ENCODE data around the gene COL6A2. TPM values are rescaled to one million over a fixed set of nuclear protein-coding genes. Genes with fewer than 3 reads are reported as not detected.
A peak's percentile ranks its signal among the peaks of the same experiment; 100 is the strongest.

The COL6A2 gene
- total and polyA plus RNA-seq, 2 experiments from 2014 or later: 650 to 1,939 TPM

GRCh38 chr21:46060596-46061061, 37.3 kb upstream of the COL6A2 start:
- peaks cover 29% of the 10 kb centered on the region for H3F3A ChIP-seq (ENCODE audit: insufficient read depth)
- no peak for TF ChIP-seq EZH2phosphoT487 (IDR thresholded peaks at IDR 0.05; ENCODE audit: insufficient read depth, low read depth)
- no peak for TF ChIP-seq EZH2 (IDR thresholded peaks at IDR 0.05; ENCODE audit: insufficient read depth, poor library complexity, severe bottlenecking)
- no peak overlapping the region for H3K4me3 ChIP-seq
- H3K9me2 ChIP-seq (ENCODE audit: insufficient read depth): no peaks in the 10 kb centered on the region
- H3K27me3 ChIP-seq (replicated peaks; ENCODE audit: insufficient read depth): no peaks in the 10 kb centered on the region
- no peaks in the 10 kb centered on the region for H3K36me3 ChIP-seq (ENCODE audit: low read depth)
- peak overlapping the region; percentile 96 for H3K27ac ChIP-seq
- DNase-seq: peak; percentile 100
- H3K4me1 ChIP-seq (ENCODE audit: insufficient read depth): peaks cover 36% of the 10 kb centered on the region
- peak overlapping the region; percentile 80 for H3K9ac ChIP-seq
- in situ Hi-C loops (cut with MboI): no loop called here
- H4K20me1 ChIP-seq (ENCODE audit: insufficient read depth): no peaks in the 10 kb centered on the region
- H3K79me2 ChIP-seq (ENCODE audit: insufficient read depth): no peaks in the 10 kb centered on the region
- WGBS, 2 experiments (ENCODE audit: low coverage in 1 of 2, low lambda C conversion rate in 2 of 2, missing lambda C conversion rate in 2 of 2): 0% methylated on average over 11 of the region's 11 CpGs
- no peak overlapping the region for H2AFZ ChIP-seq
- H3K9me3 ChIP-seq (ENCODE audit: low read depth): no peaks in the 10 kb centered on the region
- peak overlapping the region; percentile 55 for H3K4me2 ChIP-seq (ENCODE audit: unreplicated experiment)

- TF ChIP-seq EZH2phosphoT487 (IDR thresholded peaks at IDR 0.05; ENCODE audit: insufficient read depth, low read depth): no peak
- no peak for TF ChIP-seq EZH2 (IDR thresholded peaks at IDR 0.05; ENCODE audit: insufficient read depth, poor library complexity, severe bottlenecking)
- H3K9me2 ChIP-seq (ENCODE audit: insufficient read depth): no peaks in the 10 kb centered on the region
- H3K4me2 ChIP-seq (ENCODE audit: unreplicated experiment): peak overlapping the region; percentile 55
- H3F3A ChIP-seq (ENCODE audit: insufficient read depth): peaks cover 31% of the 10 kb centered on the region
- no peaks in the 10 kb centered on the region for H3K79me2 ChIP-seq (ENCODE audit: insufficient read depth)
- no peak overlapping the region for H2AFZ ChIP-seq
- peak overlapping the region; percentile 96 for H3K27ac ChIP-seq
- no peaks in the 10 kb centered on the region for H3K36me3 ChIP-seq (ENCODE audit: low read depth)
- WGBS, 2 experiments (ENCODE audit: low coverage in 1 of 2, low lambda C conversion rate in 2 of 2, missing lambda C conversion rate in 2 of 2): 34 to 37% methylated on average over 6 of the region's 6 CpGs
- H3K9me3 ChIP-seq (ENCODE audit: low read depth): no peaks in the 10 kb centered on the region
- H3K27me3 ChIP-seq (replicated peaks; ENCODE audit: insufficient read depth): no peaks in the 10 kb centered on the region
- H3K9ac ChIP-seq: peak overlapping the region; percentile 69
- H4K20me1 ChIP-seq (ENCODE audit: insufficient read depth): no peaks in the 10 kb centered on the region
- H3K4me3 ChIP-seq: no peak overlapping the region
- no peak for DNase-seq
- in situ Hi-C loops (cut with MboI): no loop called here
- peaks cover 36% of the 10 kb centered on the region for H3K4me1 ChIP-seq (ENCODE audit: insufficient read depth)
These were observed 36.8 kb upstream of the COL6A2 start for GRCh38 chr21:46061063-46061462.

GRCh38 chr21:46061518-46061917, 36.4 kb upstream of the COL6A2 start:
- no peak for DNase-seq
- H3K9ac ChIP-seq: peak overlapping the region; percentile 69
- H3F3A ChIP-seq (ENCODE audit: insufficient read depth): peaks cover 32% of the 10 kb centered on the region
- H3K79me2 ChIP-seq (ENCODE audit: insufficient read depth): no peaks in the 10 kb centered on the region
- TF ChIP-seq EZH2phosphoT487 (IDR thresholded peaks at IDR 0.05; ENCODE audit: insufficient read depth, low read depth) (no peak), EZH2 (IDR thresholded peaks at IDR 0.05; ENCODE audit: insufficient read depth, poor library complexity, severe bottlenecking) (no peak)
- H3K4me1 ChIP-seq (ENCODE audit: insufficient read depth): peaks cover 37% of the 10 kb centered on the region
- no peaks in the 10 kb centered on the region for H3K9me3 ChIP-seq (ENCODE audit: low read depth)
- H2AFZ ChIP-seq: no peak overlapping the region
- no peak overlapping the region for H3K4me3 ChIP-seq
- peak overlapping the region; percentile 55 for H3K4me2 ChIP-seq (ENCODE audit: unreplicated experiment)
- no peaks in the 10 kb centered on the region for H3K9me2 ChIP-seq (ENCODE audit: insufficient read depth)
- in situ Hi-C loops (cut with MboI): no loop called here
- WGBS, 2 experiments (ENCODE audit: low coverage in 1 of 2, low lambda C conversion rate in 2 of 2, missing lambda C conversion rate in 2 of 2): 92 to 93% methylated on average over 6 of the region's 6 CpGs
- no peaks in the 10 kb centered on the region for H3K27me3 ChIP-seq (replicated peaks; ENCODE audit: insufficient read depth)
- peak overlapping the region; percentile 96 for H3K27ac ChIP-seq
- H4K20me1 ChIP-seq (ENCODE audit: insufficient read depth): no peaks in the 10 kb centered on the region
- no peaks in the 10 kb centered on the region for H3K36me3 ChIP-seq (ENCODE audit: low read depth)

- in situ Hi-C loops (cut with MboI): no loop called here
- H3K4me2 ChIP-seq (ENCODE audit: unreplicated experiment): no peak overlapping the region
- peaks cover 42% of the 10 kb centered on the region for H3K4me1 ChIP-seq (ENCODE audit: insufficient read depth)
- peaks cover 33% of the 10 kb centered on the region for H3F3A ChIP-seq (ENCODE audit: insufficient read depth)
- no peak for DNase-seq
- H3K9me3 ChIP-seq (ENCODE audit: low read depth): no peaks in the 10 kb centered on the region
- H3K79me2 ChIP-seq (ENCODE audit: insufficient read depth): no peaks in the 10 kb centered on the region
- no peak overlapping the region for H2AFZ ChIP-seq
- H3K9me2 ChIP-seq (ENCODE audit: insufficient read depth): no peaks in the 10 kb centered on the region
- H3K9ac ChIP-seq: no peak overlapping the region
- no peaks in the 10 kb centered on the region for H3K36me3 ChIP-seq (ENCODE audit: low read depth)
- no peak overlapping the region for H3K4me3 ChIP-seq
- H3K27me3 ChIP-seq (replicated peaks; ENCODE audit: insufficient read depth): no peaks in the 10 kb centered on the region
- no peak for TF ChIP-seq EZH2phosphoT487 (IDR thresholded peaks at IDR 0.05; ENCODE audit: insufficient read depth, low read depth)
- no peak for TF ChIP-seq EZH2 (IDR thresholded peaks at IDR 0.05; ENCODE audit: insufficient read depth, poor library complexity, severe bottlenecking)
- H4K20me1 ChIP-seq (ENCODE audit: insufficient read depth): no peaks in the 10 kb centered on the region
- H3K27ac ChIP-seq: peak overlapping the region; percentile 96; the same call in 1 of the 2 replicates
- 61 to 70% methylated on average over 5 of the region's 5 CpGs for WGBS, 2 experiments (ENCODE audit: low coverage in 1 of 2, low lambda C conversion rate in 2 of 2, missing lambda C conversion rate in 2 of 2)
These were observed 36.0 kb upstream of the COL6A2 start for GRCh38 chr21:46061950-46062349.

Data from GM23248 (cell line).